A673 (cell line): ENCODE results near the gene RAD23B. TPM values are rescaled to one million over a fixed set of nuclear protein-coding genes. Genes with fewer than 3 reads are reported as not detected.

Source experiments
- BruUV-seq: library from RNA; stranded (reverse); fragments of 400-500 nt; replicated peaks from 2 replicates; lab custom pipeline; 2021; lab: Mats Ljungman, UMichigan
- CTCF ChIA-PET: fragments of 300-600 bp; sonication (Branson Sonifier 250); formaldehyde crosslinking; loops from one replicate; lab custom pipeline; 2022; ENCODE audit warnings: antibody characterized with exemption; lab: Charles Lee
- POLR2A ChIA-PET: fragments of 300-600 bp; sonication (Branson Sonifier 250); formaldehyde crosslinking; loops from one replicate; lab custom pipeline; 2022; ENCODE audit warnings: antibody characterized with exemption; ENCODE audit not compliant: low non-redundant PET; lab: Charles Lee
- DNase-seq: peaks from one replicate; pipeline ENCODE4 v3.0.0-alpha.2; 2015; ENCODE audit warnings: low spot score
- H3K27ac ChIP-seq: fragments of 200-600 bp; sonication (generic); 2 replicates; pipeline ENCODE4 v1.5.1; 2016; ENCODE audit warnings: mixed run types, low read depth, mild to moderate bottlenecking, mixed read lengths, antibody characterized with exemption, low read length; ENCODE audit not compliant: poor library complexity, severe bottlenecking
- H3K27me3 ChIP-seq: fragments of 200-600 bp; sonication (generic); replicated peaks from 2 replicates; pipeline ENCODE4 v1.6.1; 2017; ENCODE audit warnings: mixed run types, low read depth, mild to moderate bottlenecking, mixed read lengths, antibody characterized with exemption, low read length; ENCODE audit not compliant: insufficient read depth, poor library complexity
- H3K36me3 ChIP-seq: fragments of 200-600 bp; sonication (generic); 2 replicates; pipeline ENCODE4 v1.6.1; 2016; ENCODE audit warnings: mixed run types, mild to moderate bottlenecking, mixed read lengths, antibody characterized with exemption, low read length; ENCODE audit not compliant: insufficient read depth, poor library complexity, severe bottlenecking
- H3K4me1 ChIP-seq: fragments of 200-600 bp; sonication (generic); 2 replicates; pipeline ENCODE4 v1.6.1; 2017; ENCODE audit warnings: mixed run types, mild to moderate bottlenecking, mixed read lengths, antibody characterized with exemption, low read length; ENCODE audit not compliant: insufficient read depth, poor library complexity, severe bottlenecking
- H3K4me3 ChIP-seq: fragments of 200-600 bp; sonication (generic); 2 replicates; pipeline ENCODE4 v1.5.1; 2016; ENCODE audit warnings: low read depth, mixed run types, mild to moderate bottlenecking, mixed read lengths, low read length; ENCODE audit not compliant: poor library complexity, severe bottlenecking
- H3K9me3 ChIP-seq: fragments of 200-600 bp; sonication (generic); 2 replicates; pipeline ENCODE4 v1.6.1; 2016; ENCODE audit warnings: mixed run types, low read depth, mild to moderate bottlenecking, mixed read lengths, antibody characterized with exemption, low read length; ENCODE audit not compliant: poor library complexity, severe bottlenecking
- EZH2 ChIP-seq: fragments of 200-600 bp; sonication (generic); IDR thresholded peaks from 2 replicates; pipeline ENCODE4 v1.6.1; 2017; ENCODE audit warnings: borderline replicate concordance, low read depth, mild to moderate bottlenecking, mixed read lengths, antibody characterized with exemption, low read length; ENCODE audit not compliant: poor library complexity, severe bottlenecking
- intact Hi-C: fragments of 100-400 bp; cut with micrococcal nuclease; formaldehyde crosslinking; loops from one replicate; pipeline ENCODE4 v1.10.0; 2022; ENCODE audit not compliant: unreplicated experiment
- total RNA-seq: library from RNA; stranded (reverse); gene quantifications from 2 replicates; pipeline ENCODE4 v1.2.3, GENCODE V29; 2021
- TF ChIP-seq, protein P1 (sequence below): fragments of 300-800, 200-600 bp; sonication (generic); conservative IDR thresholded peaks from 2 replicates; pipeline ENCODE4 v1.5.1; 2017; ENCODE audit warnings: low read depth, mild to moderate bottlenecking, antibody characterized with exemption, low read length, moderate library complexity, mixed read lengths

RAD23B gene
- total RNA-seq, 1 experiment from 2014 or later = 151 TPM

DNA sequence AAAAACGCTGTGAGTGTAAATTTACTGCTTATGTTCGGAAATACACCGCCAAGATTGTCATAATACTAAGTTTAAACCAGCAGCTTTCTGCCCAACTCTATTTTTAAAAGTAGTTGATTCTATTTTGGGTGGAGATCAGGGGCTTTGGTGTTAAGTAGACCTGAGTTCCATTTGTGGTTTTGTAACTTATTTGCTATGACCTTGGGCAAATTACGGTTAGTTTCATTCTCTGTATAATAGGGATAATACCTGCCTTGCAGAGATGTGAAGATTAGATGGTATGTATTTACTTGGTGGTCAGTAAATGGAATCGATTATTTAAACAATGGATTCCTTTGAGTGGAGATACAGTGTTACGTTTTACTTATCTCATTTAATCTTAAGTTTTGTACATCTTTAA, 1.6 kb downstream of the RAD23B start:
- H3K27me3 ChIP-seq = no peaks in the 10 kb centered on the region
- no TSS peak for BruUV-seq
- intact Hi-C loops = loop anchor here (2.0 kb wide), 1 partner anchor 14 kb away; no protein-coding TSS in a partner anchor
- no peak for DNase-seq
- peak overlapping the region; percentile 99 for H3K27ac ChIP-seq
- H3K36me3 ChIP-seq = no peaks in the 10 kb centered on the region
- ChIA-PET CTCF (interaction anchor here (0.7 kb wide), 1 partner anchor 146 kb away, joined by 4 read pairs; no protein-coding TSS in a partner anchor), POLR2A (no interaction called here)
- H3K4me3 ChIP-seq = peak overlapping the region; percentile 99
- no peak for TF ChIP-seq EZH2
- TF ChIP-seq, protein P1, sequence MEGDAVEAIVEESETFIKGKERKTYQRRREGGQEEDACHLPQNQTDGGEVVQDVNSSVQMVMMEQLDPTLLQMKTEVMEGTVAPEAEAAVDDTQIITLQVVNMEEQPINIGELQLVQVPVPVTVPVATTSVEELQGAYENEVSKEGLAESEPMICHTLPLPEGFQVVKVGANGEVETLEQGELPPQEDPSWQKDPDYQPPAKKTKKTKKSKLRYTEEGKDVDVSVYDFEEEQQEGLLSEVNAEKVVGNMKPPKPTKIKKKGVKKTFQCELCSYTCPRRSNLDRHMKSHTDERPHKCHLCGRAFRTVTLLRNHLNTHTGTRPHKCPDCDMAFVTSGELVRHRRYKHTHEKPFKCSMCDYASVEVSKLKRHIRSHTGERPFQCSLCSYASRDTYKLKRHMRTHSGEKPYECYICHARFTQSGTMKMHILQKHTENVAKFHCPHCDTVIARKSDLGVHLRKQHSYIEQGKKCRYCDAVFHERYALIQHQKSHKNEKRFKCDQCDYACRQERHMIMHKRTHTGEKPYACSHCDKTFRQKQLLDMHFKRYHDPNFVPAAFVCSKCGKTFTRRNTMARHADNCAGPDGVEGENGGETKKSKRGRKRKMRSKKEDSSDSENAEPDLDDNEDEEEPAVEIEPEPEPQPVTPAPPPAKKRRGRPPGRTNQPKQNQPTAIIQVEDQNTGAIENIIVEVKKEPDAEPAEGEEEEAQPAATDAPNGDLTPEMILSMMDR = no peak
- H3K9me3 ChIP-seq = no peaks in the 10 kb centered on the region
- peaks cover 19% of the 10 kb centered on the region for H3K4me1 ChIP-seq

DNA sequence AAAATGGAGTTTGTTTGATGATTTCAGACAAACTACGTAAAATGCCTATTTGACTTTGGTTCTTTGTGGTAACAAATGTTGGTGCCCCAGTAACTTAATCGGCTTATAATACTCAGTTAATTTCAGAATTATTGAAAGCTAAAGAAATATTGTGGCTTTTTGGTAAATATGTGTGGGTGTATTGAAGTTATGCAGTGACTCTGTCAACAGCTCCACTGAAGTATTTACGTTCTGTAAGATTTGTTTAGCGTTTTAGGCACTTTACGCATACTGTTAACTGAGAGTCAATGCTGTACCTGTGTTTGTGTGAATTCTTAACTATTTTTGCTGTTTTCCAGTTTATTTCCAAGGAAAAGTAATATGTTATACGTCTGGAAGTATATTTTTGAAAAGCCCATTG, 2.2 kb downstream of the RAD23B start:
- POLR2A ChIA-PET = no interaction called here
- no TSS peak for BruUV-seq
- no peak for TF ChIP-seq EZH2
- TF ChIP-seq, protein P1 = no peak
- Histone ChIP-seq H3K27ac (peak overlapping the region; percentile 99), H3K9me3 (no peaks in the 10 kb centered on the region), H3K27me3 (no peaks in the 10 kb centered on the region), H3K36me3 (no peaks in the 10 kb centered on the region), H3K4me3 (peak overlapping the region; percentile 99), H3K4me1 (peaks cover 19% of the 10 kb centered on the region)
- intact Hi-C loops = loop anchor here (2.0 kb wide), 1 partner anchor 14 kb away; no protein-coding TSS in a partner anchor
- no peak for DNase-seq
- CTCF ChIA-PET = no interaction called here

- peaks cover 25% of the 10 kb centered on the region for H3K4me1 ChIP-seq
- no TSS peak for BruUV-seq
- POLR2A ChIA-PET = no interaction called here
- H3K4me3 ChIP-seq = peak overlapping the region; percentile 99
- CTCF ChIA-PET = no interaction called here
- intact Hi-C loops = no loop called here
- H3K27me3 ChIP-seq = no peaks in the 10 kb centered on the region
- no peak for DNase-seq
- H3K36me3 ChIP-seq = no peaks in the 10 kb centered on the region
- no peak overlapping the region for H3K27ac ChIP-seq
- no peaks in the 10 kb centered on the region for H3K9me3 ChIP-seq
- TF ChIP-seq EZH2 = no peak
- TF ChIP-seq, protein P1 = no peak
Measured at GRCh38 chr9:107286057-107286456, 3.0 kb downstream of the RAD23B start.
